Breast epithelium (tissue), 4 donors: ENCODE measurements around the gene PHIP. TPM values are rescaled to one million over a fixed set of nuclear protein-coding genes. Genes with fewer than 3 reads are reported as not detected.

ENCODE experiments used
- DNase-seq, 2 donors: peaks; one replicate each; pipeline ENCODE4 v3.0.0-alpha.2; 2019; ENCODE audit warnings: low spot score in 2 of 2
- H3K27ac ChIP-seq, 2 donors: fragments of 200-600 bp; sonication (generic) in 1 of 2; one replicate each; pipeline ENCODE4 v1.5.1; 2016 to 2019; ENCODE audit warnings: mild to moderate bottlenecking in 1 of 2
- H3K27me3 ChIP-seq, 2 donors: fragments of 200-600 bp; sonication (generic) in 1 of 2; one replicate each; pipeline versions ENCODE4 v1.5.1 to v1.6.0; 2017 to 2019; ENCODE audit warnings: control low read depth in 1 of 2, mild to moderate bottlenecking in 1 of 2
- H3K36me3 ChIP-seq: fragments of 200-600 bp; one replicate; pipeline ENCODE4 v1.5.1; 2019
- H3K4me1 ChIP-seq, 2 donors: fragments of 200-600 bp; sonication (generic); one replicate each; pipeline ENCODE4 v1.5.1; 2016 to 2019; ENCODE audit warnings: control low read depth in 1 of 2
- H3K4me3 ChIP-seq, 3 donors: fragments of 200-600 bp; sonication (generic); 1 replicate in 2 of 3; 2 replicates in 1 of 3; pipeline ENCODE4 v1.5.1; 2016 to 2019; ENCODE audit warnings: mild to moderate bottlenecking in 3 of 3, moderate library complexity in 2 of 3
- H3K9me3 ChIP-seq, 2 donors: fragments of 200-600 bp; sonication (generic) in 1 of 2; one replicate each; pipeline ENCODE4 v1.5.1; 2016 to 2019; ENCODE audit warnings: control low read depth in 1 of 2
- CTCF ChIP-seq, 3 donors: fragments of 450-650 bp; IDR thresholded peaks; one replicate each; pipeline ENCODE4 v1.5.1; 2016 to 2017; ENCODE audit warnings: antibody characterized with exemption in 3 of 3, mild to moderate bottlenecking in 3 of 3, moderate library complexity in 3 of 3
- POLR2A ChIP-seq: fragments of 450-650 bp; IDR thresholded peaks from one replicate; pipeline ENCODE4 v1.6.1; 2016; ENCODE audit warnings: antibody characterized with exemption, mild to moderate bottlenecking, moderate library complexity
- POLR2AphosphoS5 ChIP-seq, 3 donors: sonication (generic); formaldehyde crosslinking; IDR thresholded peaks; one replicate each; pipeline ENCODE4 v1.6.1; 2017; ENCODE audit warnings: antibody characterized with exemption in 3 of 3
- intact Hi-C: fragments of 100-400 bp; cut with DNase I; formaldehyde crosslinking; loops from one replicate; pipeline ENCODE4 v1.15.1; 2023; ENCODE audit warnings: low total_unique reads
- total RNA-seq, 3 donors: library from RNA; depleted of rRNA; stranded (reverse); fragments of >200 nt; gene quantifications; one replicate each; pipeline ENCODE4 v1.1.0, GENCODE V29; 2016

Gene PHIP
- total RNA-seq, 3 donors from 2014 or later = 31.7 to 73.6 (median 44.9) TPM

- intact Hi-C loops = no loop called here
- peaks cover 0 to 5% of the 10 kb centered on the region in 2 donors for H3K4me1 ChIP-seq
- DNase-seq = no peak
- no peaks in the 10 kb centered on the region for H3K9me3 ChIP-seq
- no peak overlapping the region for H3K27ac ChIP-seq
- no peak overlapping the region for H3K4me3 ChIP-seq
- H3K27me3 ChIP-seq = no peaks in the 10 kb centered on the region
- no peak for TF ChIP-seq POLR2AphosphoS5 (IDR thresholded peaks at IDR 0.05)
- no peak for TF ChIP-seq POLR2A
- TF ChIP-seq CTCF (IDR thresholded peaks at IDR 0.05) = no peak
- no peaks in the 10 kb centered on the region for H3K36me3 ChIP-seq
Measured at GRCh38 chr6:79071547-79071946, 6.5 kb downstream of the PHIP start.

GRCh38 chr6:79070206-79070825 is 7.7 kb downstream of the PHIP start:
- Histone ChIP-seq H3K4me3 (no peak overlapping the region), H3K27ac (no peak overlapping the region), H3K4me1 (peaks cover 0 to 5% of the 10 kb centered on the region in 2 donors), H3K9me3 (no peaks in the 10 kb centered on the region), H3K36me3 (no peaks in the 10 kb centered on the region), H3K27me3 (no peaks in the 10 kb centered on the region)
- intact Hi-C loops = no loop called here
- DNase-seq = no peak
- no peak for TF ChIP-seq POLR2A
- no peak for TF ChIP-seq CTCF (IDR thresholded peaks at IDR 0.05)
- TF ChIP-seq POLR2AphosphoS5 (IDR thresholded peaks at IDR 0.05) = no peak

- no peak for DNase-seq
- H3K4me1 ChIP-seq = no peaks in the 10 kb centered on the region
- no peaks in the 10 kb centered on the region for H3K36me3 ChIP-seq
Measured at GRCh38 chr6:79066828-79067227, 11.2 kb downstream of the PHIP start.

GRCh38 chr6:79066330-79066729 is 11.7 kb downstream of the PHIP start:
- H3K36me3 ChIP-seq = no peaks in the 10 kb centered on the region
- DNase-seq = no peak
- H3K4me1 ChIP-seq = no peaks in the 10 kb centered on the region
- H3K4me3 ChIP-seq = no peak overlapping the region
- intact Hi-C loops = no loop called here
- no peaks in the 10 kb centered on the region for H3K27me3 ChIP-seq
- no peak overlapping the region for H3K27ac ChIP-seq
- H3K9me3 ChIP-seq = no peaks in the 10 kb centered on the region
- TF ChIP-seq POLR2AphosphoS5 (IDR thresholded peaks at IDR 0.05) (no peak), CTCF (IDR thresholded peaks at IDR 0.05) (no peak), POLR2A (no peak)

More at GRCh38 chr6:79066828-79067227, 11.2 kb downstream of the PHIP start:
- TF ChIP-seq POLR2A = no peak
- no peak for TF ChIP-seq POLR2AphosphoS5 (IDR thresholded peaks at IDR 0.05)
- no peak for TF ChIP-seq CTCF (IDR thresholded peaks at IDR 0.05)
- H3K4me3 ChIP-seq = no peak overlapping the region
- H3K9me3 ChIP-seq = no peaks in the 10 kb centered on the region
- intact Hi-C loops = no loop called here
- H3K27me3 ChIP-seq = no peaks in the 10 kb centered on the region
- H3K27ac ChIP-seq = no peak overlapping the region

- H3K9me3 ChIP-seq = no peaks in the 10 kb centered on the region
- no peaks in the 10 kb centered on the region for H3K36me3 ChIP-seq
- DNase-seq = no peak
- H3K4me3 ChIP-seq = no peak overlapping the region
- intact Hi-C loops = no loop called here
- H3K27ac ChIP-seq = no peak overlapping the region
- no peaks in the 10 kb centered on the region for H3K27me3 ChIP-seq
- no peaks in the 10 kb centered on the region for H3K4me1 ChIP-seq
- TF ChIP-seq CTCF (IDR thresholded peaks at IDR 0.05) (no peak), POLR2A (no peak), POLR2AphosphoS5 (IDR thresholded peaks at IDR 0.05) (no peak)
Measured at GRCh38 chr6:79065232-79065631, 12.8 kb downstream of the PHIP start.
